Testis (tissue), 2 donors: ENCODE data around the gene PPHLN1.

Experiments used
- POLR2A ChIP-seq: fragments of 450-650 bp; IDR thresholded peaks from one replicate; pipeline ENCODE4 v1.6.1; 2017; ENCODE audit warnings: antibody characterized with exemption, mild to moderate bottlenecking, moderate library complexity
- TF ChIP-seq, protein P1 (sequence below), 3 experiments: fragments of 450-650 bp in 2 of 3; fragments of 200-600 bp in 1 of 3; sonication (generic) in 1 of 3; IDR thresholded peaks; one replicate each; pipeline ENCODE4 v1.5.1; 2016 to 2019; ENCODE audit warnings: antibody characterized with exemption in 3 of 3, mild to moderate bottlenecking in 2 of 3, moderate library complexity in 1 of 3

DNA sequence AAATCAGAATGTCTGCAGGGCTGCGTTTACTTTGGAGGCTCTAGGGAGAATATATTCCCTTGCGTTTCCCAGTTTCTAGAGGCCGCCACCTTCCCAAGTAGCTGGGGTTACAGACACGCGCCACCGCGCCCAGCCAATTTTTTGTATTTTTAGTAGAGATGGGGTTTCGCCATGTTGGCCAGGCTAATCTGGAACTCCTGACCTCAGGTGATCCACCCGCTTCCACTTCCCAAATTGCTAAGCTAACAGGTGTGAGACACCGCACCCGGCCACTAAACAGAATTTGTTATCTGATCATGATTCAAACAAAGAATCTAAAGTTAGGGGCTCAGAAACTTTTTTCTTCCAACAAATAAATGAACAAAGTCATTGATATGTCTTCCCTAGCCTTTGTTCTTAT is 114.6 kb downstream of the PPHLN1 start:
- TF ChIP-seq, protein P1, sequence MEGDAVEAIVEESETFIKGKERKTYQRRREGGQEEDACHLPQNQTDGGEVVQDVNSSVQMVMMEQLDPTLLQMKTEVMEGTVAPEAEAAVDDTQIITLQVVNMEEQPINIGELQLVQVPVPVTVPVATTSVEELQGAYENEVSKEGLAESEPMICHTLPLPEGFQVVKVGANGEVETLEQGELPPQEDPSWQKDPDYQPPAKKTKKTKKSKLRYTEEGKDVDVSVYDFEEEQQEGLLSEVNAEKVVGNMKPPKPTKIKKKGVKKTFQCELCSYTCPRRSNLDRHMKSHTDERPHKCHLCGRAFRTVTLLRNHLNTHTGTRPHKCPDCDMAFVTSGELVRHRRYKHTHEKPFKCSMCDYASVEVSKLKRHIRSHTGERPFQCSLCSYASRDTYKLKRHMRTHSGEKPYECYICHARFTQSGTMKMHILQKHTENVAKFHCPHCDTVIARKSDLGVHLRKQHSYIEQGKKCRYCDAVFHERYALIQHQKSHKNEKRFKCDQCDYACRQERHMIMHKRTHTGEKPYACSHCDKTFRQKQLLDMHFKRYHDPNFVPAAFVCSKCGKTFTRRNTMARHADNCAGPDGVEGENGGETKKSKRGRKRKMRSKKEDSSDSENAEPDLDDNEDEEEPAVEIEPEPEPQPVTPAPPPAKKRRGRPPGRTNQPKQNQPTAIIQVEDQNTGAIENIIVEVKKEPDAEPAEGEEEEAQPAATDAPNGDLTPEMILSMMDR (IDR thresholded peaks at IDR 0.05): no peak
- TF ChIP-seq POLR2A: no peak
